SK-MEL-5 (cell line): ENCODE results near the gene AXIN2. TPM values are rescaled to one million over a fixed set of nuclear protein-coding genes. Genes with fewer than 3 reads are reported as not detected.

ENCODE experiments used
- DNase-seq: peaks from one replicate; pipeline ENCODE4 v3.0.0-alpha.2; 2016; ENCODE audit warnings: low read depth, low spot score
- in situ Hi-C: cut with HindIII; loops from 2 replicates; pipeline ENCODE4 v1.10.0; 2016; ENCODE audit warnings: low sequenced_read_pairs, high pct_unique_total_duplicates, low pct_unique_long_range_greater_than_20kb
- total RNA-seq: library from RNA; depleted of rRNA; stranded (reverse); fragments of >200 nt; shearing (Covaris generic); gene quantifications from 2 replicates; pipeline ENCODE4 v1.2.3, GENCODE V29; 2014

The AXIN2 gene
- total RNA-seq, 1 experiment from 2014 or later, result 2.0 TPM

DNA sequence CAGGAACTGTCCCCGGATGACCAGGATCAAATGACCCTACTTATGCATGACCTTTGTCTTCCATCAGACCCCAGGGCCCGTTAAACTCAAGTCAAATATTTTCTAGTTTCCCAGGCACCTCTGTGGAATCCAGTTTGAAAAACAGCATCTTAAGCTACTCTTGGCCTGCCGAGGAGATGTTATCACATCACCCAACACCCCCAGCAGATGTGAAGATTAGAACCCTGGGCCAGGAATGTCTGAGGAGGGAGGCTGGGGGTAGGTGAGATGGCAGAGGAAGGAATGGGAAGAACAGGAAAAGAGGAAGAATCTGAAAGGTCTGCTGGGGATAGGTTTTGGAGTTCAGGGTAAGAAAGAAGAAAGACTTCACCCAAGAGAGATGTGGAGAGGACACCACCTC, 79.2 kb downstream of the AXIN2 start:
- in situ Hi-C loops, result no loop called here

DNA sequence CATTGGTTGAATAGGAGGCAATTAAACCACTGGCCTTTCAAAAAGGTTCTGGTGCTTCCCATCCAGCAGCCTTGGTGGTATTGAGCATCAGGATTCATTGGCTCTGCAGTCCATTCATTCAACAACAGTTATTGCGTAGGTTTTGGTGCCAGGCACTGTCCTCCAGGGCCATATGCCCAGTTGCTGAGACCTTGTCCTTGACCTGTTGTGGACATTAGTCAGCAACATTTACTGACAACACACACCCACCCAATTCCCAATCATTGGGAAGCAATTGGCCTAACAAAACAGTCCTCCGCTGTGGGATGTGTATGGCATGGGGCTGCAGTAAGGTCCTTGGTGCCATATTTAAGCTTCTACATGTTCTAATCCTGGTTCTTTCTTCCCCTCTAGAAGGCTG, 82.2 kb downstream of the AXIN2 start:
- DNase-seq, result no peak
- in situ Hi-C loops, result no loop called here

More for the DNA sequence above, 79.2 kb downstream of the AXIN2 start:
- DNase-seq, result no peak
